Hair follicular keratinocyte (primary cell): ENCODE data around the gene SP6. TPM values are rescaled to one million over a fixed set of nuclear protein-coding genes. Genes with fewer than 3 reads are reported as not detected.

Experiments used
- total RNA-seq: library from RNA; depleted of rRNA; stranded (reverse); fragments of >200 nt; gene quantifications from 2 replicates; pipeline ENCODE4 v1.2.3, GENCODE V29; 2015

The SP6 gene
- 2.3 and 2.5 TPM in 2 replicates for total RNA-seq

DNA sequence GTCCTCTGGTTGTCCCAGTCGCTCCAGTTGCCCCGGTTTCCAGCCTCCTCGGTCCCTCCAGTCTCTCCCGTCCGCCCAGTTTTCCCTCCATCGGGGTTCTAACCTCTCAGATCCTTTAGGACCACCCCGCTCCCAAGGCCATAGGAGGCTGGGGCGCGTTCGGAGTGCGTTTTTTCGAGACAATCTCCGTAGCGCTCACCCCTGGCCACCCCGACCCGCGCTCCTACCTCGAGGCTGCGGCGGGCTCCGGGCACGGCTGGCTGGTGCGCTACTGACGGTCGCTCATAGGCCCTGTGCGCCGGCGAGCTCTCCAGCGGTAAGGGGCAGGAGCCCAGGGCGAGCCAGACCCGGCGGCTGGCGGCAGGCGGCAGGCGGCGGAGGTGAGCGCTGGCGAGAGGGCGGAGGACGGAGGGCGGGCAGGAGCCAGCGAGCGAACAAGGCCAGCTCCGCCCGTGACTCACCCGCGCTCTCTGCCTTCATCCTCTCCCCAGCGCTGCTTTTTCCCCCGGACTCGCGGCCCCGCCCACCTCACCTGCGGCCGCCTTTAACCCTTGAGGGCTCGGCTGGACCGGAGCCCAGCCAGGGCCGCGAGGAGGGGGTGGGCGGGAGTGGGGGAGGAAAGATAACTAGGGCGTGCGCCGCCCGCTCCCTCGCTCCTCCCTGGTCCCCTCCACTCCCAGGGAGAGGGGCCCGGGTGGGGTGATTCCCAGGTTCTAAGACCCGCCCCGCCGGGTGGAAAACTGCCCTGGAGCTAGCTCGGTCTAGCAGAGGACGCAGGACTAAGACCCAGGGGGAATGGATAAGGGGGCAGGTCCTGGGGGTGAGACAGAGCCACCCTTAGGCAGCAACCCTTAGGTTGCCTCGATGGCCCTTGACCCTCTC is at the start of gene SP6:
TSS of gene SP6 (minus strand) at position 472 of the 882 bp plus-strand sequence. CDS start 2,734 bp downstream, outside the sequence.

GRCh38 chr17:47895856-47896671 is 45.1 kb upstream of the SP6 start, which contains the start of gene SP2:
Gene SP2, plus strand, starts transcription at chr17:47896236. Its CDS starts 51 bp downstream, at chr17:47896287.

GRCh38 chr17:47840742-47841487 is 10.0 kb downstream of the SP6 start, which contains the start of gene SCRN2:
Gene SCRN2, minus strand, starts transcription at chr17:47841273. Its CDS starts 430 bp downstream, at chr17:47840843.

DNA sequence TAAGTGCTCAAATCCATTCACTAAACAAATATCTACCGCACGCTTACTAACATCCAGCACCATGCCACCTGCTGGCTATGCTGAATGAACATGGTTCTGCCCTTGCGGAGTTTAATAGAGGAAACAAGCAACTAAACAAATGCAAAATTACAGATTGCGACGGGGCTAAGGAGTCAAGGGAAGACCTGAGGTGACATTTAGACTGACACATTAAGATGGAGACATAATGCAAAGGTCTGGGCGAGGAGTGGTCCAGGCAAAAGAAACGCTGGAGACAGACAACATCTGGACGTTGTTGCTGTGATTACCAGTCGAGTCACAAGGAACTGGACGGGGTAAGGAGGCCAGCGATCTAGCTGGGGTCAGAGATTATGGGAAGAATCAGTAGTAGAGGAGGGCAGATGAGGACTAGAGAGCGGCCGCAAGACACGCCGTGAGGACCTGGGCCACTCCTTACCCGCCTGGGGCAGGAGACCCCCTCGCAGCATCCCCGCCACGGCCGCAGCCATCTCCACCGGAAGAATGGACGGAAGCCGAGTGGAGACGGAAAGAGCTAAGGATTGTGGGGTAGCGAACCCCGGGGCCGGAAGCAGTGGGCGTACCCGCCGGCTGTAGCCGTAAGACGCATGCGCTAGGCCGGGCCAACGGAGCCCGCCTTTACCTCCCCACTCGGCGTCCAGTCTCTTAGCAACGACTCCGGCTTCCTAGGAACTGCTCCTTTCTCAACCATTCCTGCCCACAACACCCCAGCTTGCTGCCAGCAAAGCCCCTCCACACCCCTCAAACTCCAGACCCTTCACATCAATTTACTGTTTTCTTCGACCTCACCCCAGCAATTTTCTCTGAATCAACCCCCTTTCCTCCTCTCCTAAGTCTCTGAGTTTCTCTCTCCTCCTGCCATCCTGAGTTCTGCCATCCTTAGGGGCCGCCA is 19.7 kb downstream of the SP6 start, which contains the start of the genes LRRC46 and MRPL10:
TSS of gene LRRC46 (plus strand) at position 668 of the 931 bp plus-strand sequence. CDS start 320 bp downstream, outside the sequence.
TSS of gene MRPL10 (minus strand) at position 539 of the 931 bp plus-strand sequence. CDS start at position 509, 30 bp downstream.

DNA sequence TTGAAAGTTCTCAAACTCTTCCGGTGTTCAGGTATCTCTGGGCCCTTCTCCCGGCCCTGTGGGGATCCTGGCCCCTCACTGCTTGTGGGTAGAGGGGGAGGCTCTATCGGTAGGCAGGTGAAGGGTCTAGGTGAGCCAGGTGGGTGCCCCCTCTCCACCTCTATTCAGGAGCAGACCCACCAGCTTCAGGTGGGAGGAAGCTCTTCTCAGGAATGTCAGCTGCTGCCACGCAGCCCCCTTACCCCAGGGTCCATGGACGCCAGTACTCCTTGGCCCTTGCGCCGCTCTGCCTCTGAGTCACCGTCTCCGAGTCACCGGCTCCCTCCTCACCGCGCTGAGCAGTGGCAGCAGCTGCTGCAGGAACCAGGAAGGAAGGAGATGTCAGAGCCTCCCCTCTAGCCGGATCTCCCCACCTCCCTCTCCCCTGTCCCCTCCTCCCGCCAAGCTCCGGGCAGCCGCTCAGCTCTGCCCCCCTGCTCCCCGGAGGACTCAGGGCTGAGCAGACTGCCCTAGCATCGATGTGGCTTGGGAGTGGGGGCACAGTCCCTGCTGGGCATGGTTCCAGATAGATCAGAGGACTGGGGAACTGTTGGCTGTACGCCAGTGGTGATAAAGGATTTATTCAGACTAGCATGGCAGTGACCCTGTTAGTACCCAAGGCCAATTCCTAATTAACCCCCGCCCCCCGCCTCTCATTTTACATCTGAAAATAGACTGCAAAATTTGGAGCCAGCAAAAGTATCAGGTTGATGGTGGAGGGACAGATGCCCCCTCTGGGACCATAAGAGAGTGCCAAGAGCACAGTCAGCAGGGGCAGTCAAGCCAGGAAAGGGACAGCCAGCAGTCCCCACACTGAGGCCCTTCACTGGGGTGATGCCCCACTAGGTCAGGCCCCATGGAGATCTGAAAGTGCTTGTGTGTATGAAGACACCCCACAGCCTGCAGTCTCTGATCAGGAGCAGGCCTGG is 29.3 kb downstream of the SP6 start, which contains the start of gene OSBPL7:
TSS of gene OSBPL7 (minus strand) at position 371 of the 968 bp plus-strand sequence. CDS start 1,516 bp downstream, outside the sequence.

Other genes with a start within 250 kb of the SP6 start
- gene KPNB1, start 201.2 kb downstream of the SP6 start, total RNA-seq, result 193 and 259 TPM in 2 replicates
- gene TBKBP1, start 157.0 kb downstream of the SP6 start, total RNA-seq, result 3.9 and 7.0 TPM in 2 replicates
- gene TBX21, start 117.9 kb downstream of the SP6 start, total RNA-seq, result not detected in 2 replicates
- 0.76 and 9.8 TPM in 2 replicates for gene OSBPL7, start 29.4 kb downstream of the SP6 start, total RNA-seq
- gene MRPL10, start 19.6 kb downstream of the SP6 start, total RNA-seq, result 38.5 and 46.5 TPM in 2 replicates
- not detected in 2 replicates for gene LRRC46, start 19.5 kb downstream of the SP6 start, total RNA-seq
- gene SCRN2, start 9.9 kb downstream of the SP6 start, total RNA-seq, result 33.9 and 41.2 TPM in 2 replicates
- gene SP2, start 45.1 kb upstream of the SP6 start, total RNA-seq, result 1.3 and 2.7 TPM in 2 replicates
- 50.2 and 69.3 TPM in 2 replicates for gene PNPO, start 90.4 kb upstream of the SP6 start, total RNA-seq
- gene PRR15L, start 106.7 kb upstream of the SP6 start, total RNA-seq, result not detected in 2 replicates
- 50.8 and 66.1 TPM in 2 replicates for gene CDK5RAP3, start 120.0 kb upstream of the SP6 start, total RNA-seq
- gene COPZ2, start 186.6 kb upstream of the SP6 start, total RNA-seq, result 16.6 and 26.8 TPM in 2 replicates
- 74.7 and 142 TPM in 2 replicates for gene NFE2L1, start 197.2 kb upstream of the SP6 start, total RNA-seq